Measurements from ENCODE around the gene COLEC12.

GRCh38 chr18:361941-362310 lies 138.6 kb downstream of the COLEC12 start:
- TF ChIP-seq CTCF (conservative IDR thresholded peaks at IDR 0.05) = no peak
- no peak for TF ChIP-seq ZFX (IDR thresholded peaks at IDR 0.05)
